Heart right ventricle (tissue), 16 donors: ENCODE data around the gene U2AF2. TPM values are rescaled to one million over a fixed set of nuclear protein-coding genes. Genes with fewer than 3 reads are reported as not detected.
A peak's percentile ranks its signal among the peaks of the same experiment; 100 is the strongest.

ENCODE experiments used
- ATAC-seq, 8 donors: fragments of 200-7000 bp; cut with Tn5 transposase; one replicate each; pipeline ENCODE4 v1.9.1; 2020; ENCODE audit warnings: mild to moderate bottlenecking in 8 of 8, moderate library complexity in 8 of 8, moderate number of reproducible peaks in 1 of 8
- DNase-seq, 2 donors: peaks; one replicate each; pipeline ENCODE4 v3.0.0-alpha.2; 2020
- H3K27ac ChIP-seq, 10 donors: fragments of 200-600 bp; sonication (generic) in 2 of 10; one replicate each; pipeline versions ENCODE4 v1.5.0 to v1.8.0; 2020 to 2022; ENCODE audit warnings: mild to moderate bottlenecking in 3 of 10
- H3K27me3 ChIP-seq, 7 donors: fragments of 200-600 bp; one replicate each; pipeline ENCODE4 v1.8.0; 2021 to 2022; ENCODE audit warnings: mild to moderate bottlenecking in 2 of 7
- H3K36me3 ChIP-seq, 9 donors: fragments of 200-600 bp; sonication (generic) in 1 of 9; one replicate each; pipeline versions ENCODE4 v1.5.0 to v1.8.0; 2020 to 2022; ENCODE audit warnings: mild to moderate bottlenecking in 2 of 9
- H3K4me1 ChIP-seq, 9 donors: fragments of 200-600 bp; sonication (generic) in 1 of 9; one replicate each; pipeline versions ENCODE4 v1.5.0 to v1.8.0; 2020 to 2022; ENCODE audit warnings: mild to moderate bottlenecking in 4 of 9
- H3K4me3 ChIP-seq, 10 donors: fragments of 200-600 bp; sonication (generic) in 2 of 10; one replicate each; pipeline versions ENCODE4 v1.5.0 to v1.8.0; 2020 to 2022; ENCODE audit warnings: mild to moderate bottlenecking in 7 of 10, moderate library complexity in 2 of 10
- H3K9me3 ChIP-seq, 11 donors: fragments of 200-600 bp in 10 of 11; sonication (generic) in 2 of 11; one replicate each; pipeline versions ENCODE4 v1.5.0 to v1.8.0; 2013 to 2022; ENCODE audit warnings: mild to moderate bottlenecking in 2 of 11, control low read depth in 1 of 11, moderate library complexity in 1 of 11
- CTCF ChIP-seq, 9 donors: fragments of 200-600 bp; sonication (generic) in 2 of 9; IDR thresholded peaks; one replicate each; pipeline versions ENCODE4 v1.5.0 to v1.8.0; 2021 to 2022; ENCODE audit warnings: antibody characterized with exemption in 9 of 9, mild to moderate bottlenecking in 5 of 9, moderate library complexity in 1 of 9
- WGBS, 2 donors: extraction: QIAGEN DNeasy Blood & Tissue Kit; methylation state at CpG; one replicate each; pipeline ENCODE4 v1.1.7; 2013; ENCODE audit warnings: inconsistent platforms in 1 of 2; 5-methylcytosine and 5-hydroxymethylcytosine counted together
- intact Hi-C, 10 donors: fragments of 100-400 bp; cut with DNase I; formaldehyde crosslinking; loops; one replicate each; pipeline versions ENCODE4 v1.11.1 to v1.14.2; 2022
- polyA plus RNA-seq, 2 donors: library from polyadenylated mRNA; stranded (reverse); fragments of 200-250 nt; gene quantifications; one replicate each; pipeline ENCODE4 v1.2.3, GENCODE V29; 2013
- total RNA-seq, 10 donors: library from RNA; stranded (reverse); fragmentation: NEBNext Ultra II Directional in 3 of 10; extraction: Animal tissue kit (Norgen Biotek cat#: 25700) in 3 of 10; gene quantifications; one replicate each; pipeline versions ENCODE4 v1.2.1 to v1.2.4, GENCODE V29; 2021 to 2023
- donor health status: Arrhythmogenic right ventricular cardiomyopathy.
- donor health status: ischemic (EF 13 %, LVEDD 7.1; RV severe dilation, severe dysfunction).
- donor health status: healthy with polysubstance abuse.
- donor health status: DM: no; HTN: yes; CAD: no.
- donor health status: DM: no; HTN: no; CAD: no.
- donor health status: ischemic (EF 25% LVEDD 6.9; RV normal size, moderate dysfunction).
- donor health status: ischemic (EF 25% LVEDD 5.7; RV mildly dilated, moderate dysfunction).
- donor health status: healthy.
- donor health status: DM: yes; HTN: yes; CAD: no.
- donor health status: Ischemic cardiomyopathy.
- donor health status: ischemic (EF 35%, LVEDD 5.7; RV mildly dilated, moderate dysfunction).
- donor health status: nonischemic (EF 11% LVEDD 7.7; RV severe dilation, severe dysfunction).
- donor health status: DM: yes; HTN: yes; CAD: no.
- donor health status: PGD.
- donor health status: ischemic (EF 29% LVEDD 5.4; RV normal size, mild dysfunction).
- donor health status: nonischemic (EF 23%, LVEDD 6.1; RV moderate dilation, normal function).

Gene U2AF2
- total and polyA plus RNA-seq, 12 donors: 64.1 to 100 (median 74.4) TPM

- Histone ChIP-seq H3K27ac (peak overlapping the region; percentile 11 to 86 (median 79)), H3K36me3 (peaks cover 6 to 72% (median 26%) of the 10 kb centered on the region in 9 donors), H3K4me1 (peaks cover 8 to 43% (median 21%) of the 10 kb centered on the region in 9 donors), H3K4me3 (peak overlapping the region in 3 of 10 donors; percentile 3 to 17 (median 6)), H3K9me3 (peaks cover 0 to 4% (median 0%) of the 10 kb centered on the region in 11 donors), H3K27me3 (no peaks in the 10 kb centered on the region)
- ATAC-seq (peak in 6 of 8 donors; percentile 5 to 53 (median 36)), DNase-seq (no peak)
- intact Hi-C loops: no loop called here
- WGBS, 2 donors: 56 to 65% methylated on average over 3 of the region's 3 CpGs
- TF ChIP-seq CTCF (IDR thresholded peaks at IDR 0.05): no peak
Observed at GRCh38 chr19:55611983-55612645, 42.7 kb upstream of the U2AF2 start.

- WGBS, 2 donors: 93 to 94% methylated on average over 21 to 27 of the region's 27 CpGs
- peaks cover 8 to 31% (median 21%) of the 10 kb centered on the region in 9 donors for H3K4me1 ChIP-seq
- H3K4me3 ChIP-seq: no peak overlapping the region
- DNase-seq: no peak
- no peak for TF ChIP-seq CTCF (IDR thresholded peaks at IDR 0.05)
- H3K9me3 ChIP-seq: peaks cover 0 to 4% (median 0%) of the 10 kb centered on the region in 11 donors
- H3K36me3 ChIP-seq: peaks cover 6 to 75% (median 34%) of the 10 kb centered on the region in 9 donors
- no peak for ATAC-seq
- peak overlapping the region in 1 of 10 donors; percentile 33 for H3K27ac ChIP-seq
- no peaks in the 10 kb centered on the region for H3K27me3 ChIP-seq
- intact Hi-C loops: no loop called here
Observed at GRCh38 chr19:55613396-55613795, 41.4 kb upstream of the U2AF2 start.

GRCh38 chr19:55613930-55614710 is 40.7 kb upstream of the U2AF2 start:
- no peak overlapping the region for H3K27ac ChIP-seq
- H3K4me1 ChIP-seq: peaks cover 8 to 38% (median 21%) of the 10 kb centered on the region in 9 donors
- DNase-seq: no peak
- H3K27me3 ChIP-seq: no peaks in the 10 kb centered on the region
- no peak for ATAC-seq
- peaks cover 0 to 4% (median 0%) of the 10 kb centered on the region in 11 donors for H3K9me3 ChIP-seq
- no peak for TF ChIP-seq CTCF (IDR thresholded peaks at IDR 0.05)
- intact Hi-C loops: no loop called here
- H3K36me3 ChIP-seq: peaks cover 6 to 68% (median 33%) of the 10 kb centered on the region in 9 donors
- no peak overlapping the region for H3K4me3 ChIP-seq
- 96% methylated on average over 56 to 75 of the region's 75 CpGs for WGBS, 2 donors

- DNase-seq: no peak
- peaks cover 6 to 59% (median 27%) of the 10 kb centered on the region in 9 donors for H3K36me3 ChIP-seq
- peaks cover 8 to 44% (median 21%) of the 10 kb centered on the region in 9 donors for H3K4me1 ChIP-seq
- no peak for TF ChIP-seq CTCF (IDR thresholded peaks at IDR 0.05)
- H3K27me3 ChIP-seq: no peaks in the 10 kb centered on the region
- 97% methylated on average over 65 to 98 of the region's 98 CpGs for WGBS, 2 donors
- H3K27ac ChIP-seq: no peak overlapping the region
- no peak for ATAC-seq
- H3K9me3 ChIP-seq: peaks cover 0 to 1% (median 0%) of the 10 kb centered on the region in 11 donors
- H3K4me3 ChIP-seq: no peak overlapping the region
- intact Hi-C loops: no loop called here
Observed at GRCh38 chr19:55614711-55615542, 39.9 kb upstream of the U2AF2 start.
